COR-L47 (cell line): Measurements from ENCODE around the gene CATSPER3.

Source experiments
- DNase-seq: peaks from one replicate; lab custom pipeline; 2025; lab: John Stamatoyannopoulos, UW

The CATSPER3 gene

DNA sequence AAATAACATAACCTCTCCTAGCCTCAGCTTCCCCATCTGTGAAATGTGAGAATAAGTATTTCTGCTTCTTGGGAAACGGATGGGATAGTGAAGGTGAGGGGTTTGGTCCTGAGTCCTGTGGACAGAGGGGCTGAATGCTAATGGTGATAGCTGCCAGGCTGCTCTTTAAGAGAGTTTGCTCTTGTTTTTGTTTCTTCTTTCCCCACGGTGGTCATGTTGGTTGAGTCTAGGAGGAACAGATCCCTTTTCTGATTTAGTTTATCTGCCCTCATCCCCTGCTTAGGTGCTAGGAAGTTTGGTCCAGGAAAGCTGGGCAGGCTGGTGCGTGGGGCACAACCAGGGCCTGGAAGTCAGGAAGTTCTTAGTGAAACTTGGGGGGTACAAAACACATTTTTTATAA, 74.0 kb downstream of the CATSPER3 start:
- no peak for DNase-seq

DNA sequence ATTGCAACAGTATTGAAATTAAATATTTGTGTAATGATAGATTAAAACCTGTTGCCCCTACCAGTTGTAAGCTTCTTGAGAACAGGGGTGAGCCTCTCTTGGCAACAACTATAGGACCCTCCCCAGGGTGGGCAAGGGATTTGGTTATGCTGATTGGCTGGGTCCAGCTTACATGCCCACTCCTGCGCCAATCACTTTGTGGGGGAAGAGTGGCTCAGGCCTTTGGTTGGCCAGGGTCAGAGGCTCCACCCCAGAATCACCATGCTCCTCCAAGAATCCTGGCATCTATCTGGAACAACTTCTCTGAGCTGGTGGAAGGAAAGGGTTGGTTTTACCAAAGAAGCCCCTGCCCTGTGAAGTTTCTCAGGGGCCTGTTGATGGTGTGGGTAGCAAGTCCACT, 74.9 kb downstream of the CATSPER3 start:
- no peak for DNase-seq

DNA sequence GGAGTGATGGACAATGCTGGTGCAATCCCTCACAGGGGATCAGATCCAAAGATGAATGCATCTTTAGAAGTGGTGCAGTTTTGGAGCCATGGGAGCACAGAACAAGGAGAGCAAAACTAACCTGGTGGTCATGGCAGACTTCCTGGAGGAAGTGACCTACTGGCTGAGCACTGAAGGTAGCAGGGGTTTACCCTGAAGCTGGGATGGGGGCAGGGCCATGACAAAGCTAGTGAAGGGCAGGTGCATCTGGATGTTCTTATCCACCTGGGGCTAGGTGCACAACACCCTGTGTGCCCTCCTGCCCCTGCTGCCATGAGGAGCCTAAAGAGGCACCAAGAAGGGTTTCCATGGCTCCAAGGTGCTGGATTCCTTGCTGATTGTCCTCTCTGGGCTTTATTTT, 77.8 kb downstream of the CATSPER3 start:
- no peak for DNase-seq

- DNase-seq = no peak
These were observed 79.1 kb downstream of the CATSPER3 start for GRCh38 chr5:135046661-135047346.

- DNase-seq = no peak
These were observed 79.6 kb downstream of the CATSPER3 start for GRCh38 chr5:135047347-135047695.

- DNase-seq = no peak
These were observed 80.6 kb downstream of the CATSPER3 start for GRCh38 chr5:135048286-135048685.

DNA sequence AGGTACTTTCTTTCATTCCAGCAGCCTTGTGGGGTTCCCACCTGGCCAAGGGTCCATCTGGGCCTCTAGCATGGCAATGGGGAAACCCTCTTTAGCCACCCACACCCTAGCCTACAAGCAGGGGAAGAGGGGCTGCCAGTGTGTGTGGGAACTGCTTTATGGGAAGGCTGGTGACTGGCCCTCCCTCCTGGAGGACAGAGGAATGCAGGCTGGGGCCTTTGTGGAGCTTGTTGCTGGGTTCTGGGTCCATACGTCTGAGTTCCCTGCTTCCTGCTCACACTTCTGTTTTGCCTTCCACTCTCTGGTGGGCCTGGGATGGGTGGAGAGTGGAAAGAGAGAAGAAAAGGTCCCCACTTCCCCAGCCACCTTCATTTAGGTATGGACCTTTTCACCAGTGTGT, 81.2 kb downstream of the CATSPER3 start:
- no peak for DNase-seq

- no peak for DNase-seq
These were observed 82.6 kb downstream of the CATSPER3 start for GRCh38 chr5:135050244-135050767.

- DNase-seq = no peak
These were observed 83.7 kb downstream of the CATSPER3 start for GRCh38 chr5:135051399-135051798.

DNA sequence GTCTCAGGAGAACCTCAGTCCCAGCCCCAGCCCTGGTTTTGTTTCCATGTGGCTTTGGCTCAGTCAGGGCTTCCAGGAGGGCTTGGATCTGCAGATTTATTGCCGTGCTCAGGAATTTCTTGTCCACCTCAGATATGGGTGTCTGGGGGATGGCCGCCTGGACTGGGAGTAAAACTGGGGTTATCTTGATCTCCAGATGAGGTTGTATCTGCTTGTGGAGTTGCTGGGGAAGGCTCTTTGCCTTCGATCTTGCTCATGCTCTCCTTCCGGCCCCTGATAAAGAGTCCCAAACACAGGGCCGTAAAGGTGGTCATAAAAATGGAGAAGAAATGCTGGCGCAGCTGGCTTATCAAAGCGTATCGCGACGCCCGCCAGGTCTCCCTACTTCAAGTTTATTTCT, 84.2 kb downstream of the CATSPER3 start:
- DNase-seq = no peak

DNA sequence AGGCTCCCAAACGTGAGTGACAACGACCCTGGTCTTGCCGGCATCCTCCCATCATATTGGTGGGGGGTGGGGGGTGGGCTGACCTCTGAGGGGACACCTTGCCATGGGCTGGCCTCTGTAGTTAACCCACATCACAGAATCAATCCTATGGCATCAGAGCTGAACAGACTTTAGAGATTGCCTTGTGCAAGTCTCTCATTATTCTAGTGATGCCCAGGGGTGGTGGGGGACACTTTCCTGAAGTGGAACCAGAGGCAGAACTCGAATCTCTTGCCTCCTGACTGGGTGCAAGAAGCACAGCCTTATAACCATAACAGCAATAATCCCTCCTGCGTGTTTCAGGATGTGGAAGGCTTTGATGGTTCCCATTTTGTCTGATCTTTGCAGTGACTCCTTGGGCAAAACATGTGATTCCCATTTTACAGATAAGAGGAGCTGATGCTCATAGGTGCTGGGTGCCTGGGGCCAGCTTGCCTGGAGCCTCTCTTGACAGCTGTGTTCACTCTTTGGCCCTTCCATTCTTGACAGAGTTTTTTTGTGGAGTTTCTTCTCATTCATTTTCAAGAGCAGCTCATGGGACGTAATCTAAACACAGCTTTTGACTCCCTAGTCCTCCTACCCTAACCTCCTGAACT, 84.9 kb downstream of the CATSPER3 start:
- no peak for DNase-seq

DNA sequence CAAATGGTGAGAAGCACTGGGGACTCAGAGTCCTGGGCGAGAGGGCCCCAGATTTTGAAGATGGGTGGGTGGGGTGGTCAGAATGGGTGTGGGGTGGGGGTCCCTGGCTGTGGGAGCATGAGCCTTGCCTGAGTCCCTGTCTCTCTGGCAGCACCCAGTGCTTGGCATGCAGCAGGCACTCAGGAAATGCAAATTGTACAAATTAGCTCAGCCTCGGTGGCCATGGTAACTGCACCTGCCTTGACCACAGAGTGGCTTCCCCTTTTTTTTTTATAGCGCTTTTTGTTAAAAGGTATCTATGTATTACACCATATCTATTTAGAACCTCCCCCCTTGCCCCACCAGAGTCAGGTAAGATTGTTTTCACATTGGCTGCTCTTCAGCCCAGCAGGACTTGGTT, 85.6 kb downstream of the CATSPER3 start:
- peak; percentile 27 for DNase-seq

DNA sequence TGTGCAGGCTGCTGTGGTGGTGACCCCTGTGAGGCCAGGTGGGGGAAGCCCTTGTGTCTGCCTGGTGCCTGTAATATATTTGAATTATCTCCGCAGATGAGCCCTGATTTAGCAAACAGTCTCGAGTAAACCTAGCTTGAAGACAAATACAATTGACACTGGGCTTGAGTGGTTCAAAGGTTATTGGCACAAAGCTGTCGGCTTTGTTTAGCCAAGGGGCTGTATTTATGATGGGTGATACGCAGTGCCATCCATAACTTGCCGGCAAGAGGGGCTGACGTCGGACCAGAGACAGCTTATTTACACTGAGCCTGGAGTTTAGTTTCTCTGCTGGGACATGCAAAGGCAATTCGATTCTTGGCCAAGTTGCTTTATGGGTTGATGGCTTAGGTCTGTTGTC, 86.3 kb downstream of the CATSPER3 start:
- no peak for DNase-seq

DNA sequence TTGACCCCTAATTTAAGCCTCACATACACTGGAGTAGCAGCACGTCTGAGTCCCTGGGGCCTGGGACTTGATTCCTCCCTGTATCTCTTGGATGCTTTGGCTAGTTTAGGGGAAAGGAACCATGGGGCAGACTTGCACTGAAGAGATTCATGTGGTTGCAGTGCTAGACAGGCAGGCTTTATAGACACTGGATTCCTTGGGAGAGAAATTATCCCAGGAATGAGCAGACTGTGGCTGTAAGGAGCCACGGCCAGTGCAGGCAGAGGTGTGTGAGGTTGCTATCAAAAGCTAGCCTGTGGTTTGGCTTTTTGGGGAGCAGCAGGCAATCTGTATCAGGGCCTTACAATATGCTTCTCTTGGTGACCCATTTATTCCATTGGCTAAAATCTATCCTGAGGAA, 86.8 kb downstream of the CATSPER3 start:
- no peak for DNase-seq

- no peak for DNase-seq
These were observed 87.7 kb downstream of the CATSPER3 start for GRCh38 chr5:135055396-135055795.

GRCh38 chr5:135056316-135057030, 88.8 kb downstream of the CATSPER3 start:
- no peak for DNase-seq

- DNase-seq = no peak
These were observed 89.5 kb downstream of the CATSPER3 start for GRCh38 chr5:135057233-135057632.

DNA sequence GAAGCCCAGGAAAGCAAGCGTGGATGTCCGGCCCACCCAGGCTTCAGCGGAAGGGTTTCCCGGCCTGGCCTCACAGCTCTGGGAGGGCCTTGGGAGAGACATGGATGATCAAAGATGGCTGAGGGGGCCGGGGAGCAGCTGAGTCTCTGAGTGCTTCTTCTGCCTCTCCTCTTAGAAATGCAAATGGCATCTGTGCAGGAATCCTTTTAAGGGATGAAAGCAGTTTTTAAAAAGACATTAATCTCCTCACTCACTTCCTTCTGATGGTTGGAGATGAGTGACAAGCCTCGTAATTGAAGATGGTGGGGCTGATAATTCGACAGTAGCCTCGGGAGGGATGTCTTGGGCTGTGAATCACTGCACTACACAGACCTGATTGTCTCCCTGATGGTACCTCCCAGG, 90.6 kb downstream of the CATSPER3 start:
- DNase-seq = no peak

GRCh38 chr5:135059000-135059923, 91.6 kb downstream of the CATSPER3 start:
- no peak for DNase-seq

DNA sequence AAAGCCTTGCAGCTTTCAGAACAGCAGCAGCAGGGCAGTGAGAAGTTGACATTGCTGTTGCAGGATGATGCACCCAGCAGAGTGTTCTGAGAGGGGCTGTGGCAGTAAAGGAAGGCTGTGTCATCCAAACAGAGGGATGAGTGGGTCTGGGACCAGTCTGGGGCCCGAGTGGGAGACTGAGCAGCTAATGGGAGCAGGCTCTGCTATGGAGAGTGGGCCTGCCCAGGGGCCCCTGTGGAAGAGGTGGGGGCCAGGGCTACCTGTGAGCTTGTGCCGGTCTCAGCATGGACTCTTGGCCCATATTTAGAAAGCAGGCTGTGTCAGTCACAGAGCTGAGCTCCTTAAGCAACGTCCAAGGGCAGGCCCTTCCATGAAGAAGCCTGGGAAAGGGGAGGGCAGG, 92.3 kb downstream of the CATSPER3 start:
- DNase-seq = no peak

GRCh38 chr5:135061001-135061400, 93.3 kb downstream of the CATSPER3 start:
- DNase-seq = no peak
